Inflammatory macrophage (primary cell): ENCODE measurements around the gene SPATA6L.

ENCODE experiments used
- DNase-seq, 2 donors: peaks; one replicate each; pipeline ENCODE4 v3.0.0-alpha.2; 2020 to 2022

Gene SPATA6L

DNA sequence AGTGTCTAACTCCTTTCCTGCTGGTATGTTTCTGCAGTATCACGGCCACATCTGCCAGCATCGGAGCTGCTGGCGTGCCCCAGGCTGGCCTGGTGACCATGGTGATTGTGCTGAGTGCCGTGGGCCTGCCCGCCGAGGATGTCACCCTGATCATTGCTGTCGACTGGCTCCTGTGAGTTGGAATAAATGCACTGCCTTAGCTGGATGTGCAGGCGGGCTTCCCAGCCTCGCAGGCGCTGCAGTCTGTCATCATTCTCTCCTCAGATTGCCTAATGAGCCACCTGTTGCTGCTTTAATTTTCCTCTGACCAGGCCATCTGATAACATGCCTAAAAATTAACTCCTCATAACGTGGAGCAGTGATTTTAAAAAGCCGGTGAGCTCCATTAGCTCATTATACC is 83.3 kb downstream of the SPATA6L start:
- no peak for DNase-seq

DNA sequence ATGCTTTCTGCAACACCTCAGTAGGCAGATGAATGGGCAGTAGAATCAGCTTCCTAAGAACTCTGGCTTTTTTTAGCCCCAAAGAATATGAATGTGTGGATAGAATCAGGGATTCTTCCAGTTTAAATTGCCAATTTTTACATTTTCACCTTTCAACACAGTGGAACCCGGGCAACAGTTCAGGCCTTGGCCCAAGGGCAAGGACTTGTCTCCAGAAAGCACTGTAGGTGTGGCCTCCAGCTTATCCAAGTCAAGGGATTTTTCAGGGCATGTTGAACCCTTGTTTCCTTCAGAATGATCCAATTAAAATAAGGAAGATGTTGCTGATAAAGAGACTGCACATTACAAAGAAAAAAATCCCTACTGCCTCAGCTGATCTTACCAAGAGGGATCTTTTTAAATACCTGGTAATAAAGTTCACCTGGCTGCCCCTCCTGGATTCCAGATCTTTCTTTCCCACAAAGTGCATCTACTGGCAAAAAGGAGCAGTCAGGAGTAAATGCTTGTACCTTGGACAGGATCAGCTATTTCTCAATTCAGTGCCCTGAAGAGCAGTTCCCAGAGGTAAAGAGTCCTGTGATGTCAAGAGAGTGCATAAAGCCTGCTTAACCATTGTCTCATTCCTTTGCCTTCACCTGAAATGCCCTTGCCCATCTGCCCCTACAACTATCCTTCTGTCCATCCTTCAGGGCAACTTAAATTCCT is 84.3 kb downstream of the SPATA6L start:
- DNase-seq, result no peak

DNA sequence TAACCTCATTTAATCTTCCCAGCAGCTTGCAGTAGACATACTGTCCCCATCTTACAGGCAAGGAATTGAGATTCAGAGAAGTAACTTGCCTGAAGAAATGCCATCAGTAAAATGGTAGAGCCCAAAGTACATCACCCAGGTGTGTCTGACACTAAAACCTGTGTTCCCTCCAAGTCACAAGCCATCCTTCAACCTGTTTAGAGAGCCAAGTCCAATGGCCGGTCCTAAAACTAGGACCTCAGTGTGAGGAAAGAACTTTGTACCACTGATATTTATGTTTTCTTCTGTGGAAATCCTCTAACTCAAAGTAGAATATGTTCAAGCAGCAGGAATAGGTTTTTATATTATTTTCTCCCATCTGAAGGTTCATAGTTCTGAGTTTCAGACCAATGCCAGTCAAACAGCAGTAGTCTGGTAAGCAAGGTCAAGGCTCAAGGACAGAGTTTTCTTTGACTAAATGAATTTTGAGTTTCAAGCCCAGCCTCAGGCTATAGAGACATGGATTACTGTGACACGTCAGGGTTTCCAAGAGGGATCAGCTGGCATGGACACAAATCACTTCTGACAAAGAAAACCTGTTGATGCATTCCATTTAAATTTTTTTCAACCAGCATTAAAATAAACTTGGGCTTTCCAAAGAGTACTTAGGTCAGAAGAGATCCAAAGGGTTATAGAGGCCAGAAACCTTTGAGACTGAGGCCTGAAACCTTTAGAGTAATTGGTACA is 85.1 kb downstream of the SPATA6L start:
- DNase-seq, result no peak

DNA sequence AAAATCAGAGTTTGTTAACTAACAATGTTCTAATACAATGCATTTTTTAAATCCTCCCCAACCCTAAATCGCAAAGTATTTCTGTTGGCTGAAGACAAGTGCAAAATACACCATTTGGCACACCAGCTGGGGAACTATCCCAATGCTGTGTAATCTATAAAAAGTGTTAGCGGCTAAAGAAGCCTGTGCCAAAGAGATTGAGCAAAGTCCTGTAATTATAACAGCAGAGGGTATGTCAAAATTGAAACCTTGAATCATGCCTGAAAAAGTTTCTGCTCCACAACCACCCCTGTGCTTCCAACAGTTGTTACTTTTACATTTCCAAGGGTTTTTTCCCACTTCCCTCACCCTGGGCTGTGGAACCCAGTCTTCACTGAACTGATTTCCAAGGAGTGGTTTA is 87.3 kb downstream of the SPATA6L start:
- no peak for DNase-seq

DNA sequence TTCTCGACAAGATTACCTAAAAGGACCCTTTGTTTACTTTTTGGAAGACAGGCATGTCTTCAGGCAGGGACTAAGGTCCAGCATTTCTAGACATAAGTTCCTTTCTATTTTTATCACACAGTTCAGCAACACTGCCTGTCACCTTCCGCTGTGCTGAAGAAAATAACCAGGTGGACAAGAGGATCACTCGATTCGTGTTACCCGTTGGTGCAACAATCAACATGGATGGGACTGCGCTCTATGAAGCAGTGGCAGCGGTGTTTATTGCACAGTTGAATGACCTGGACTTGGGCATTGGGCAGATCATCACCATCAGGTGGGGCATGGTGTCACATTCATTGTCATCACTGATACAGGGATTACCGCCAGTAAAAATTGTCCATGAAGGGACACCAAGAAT is 89.8 kb downstream of the SPATA6L start:
- DNase-seq, result no peak

DNA sequence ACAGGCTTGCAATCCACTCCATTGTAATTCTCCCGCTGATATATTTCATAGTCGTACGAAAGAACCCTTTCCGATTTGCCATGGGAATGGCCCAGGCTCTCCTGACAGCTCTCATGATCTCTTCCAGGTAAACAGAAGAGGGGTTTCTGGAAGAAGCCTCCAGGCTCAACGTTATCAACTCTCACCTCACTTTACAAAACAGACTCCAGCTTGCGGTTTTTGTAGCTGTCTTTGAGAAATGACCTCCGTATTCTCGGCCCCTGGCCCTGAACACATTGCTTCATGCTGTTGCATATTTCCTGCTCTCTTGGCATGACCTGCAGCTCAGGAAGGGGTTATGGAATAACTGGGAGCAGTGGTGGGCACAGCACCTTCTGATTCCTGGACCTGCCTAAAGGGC is 90.3 kb downstream of the SPATA6L start:
- DNase-seq, result no peak

DNA sequence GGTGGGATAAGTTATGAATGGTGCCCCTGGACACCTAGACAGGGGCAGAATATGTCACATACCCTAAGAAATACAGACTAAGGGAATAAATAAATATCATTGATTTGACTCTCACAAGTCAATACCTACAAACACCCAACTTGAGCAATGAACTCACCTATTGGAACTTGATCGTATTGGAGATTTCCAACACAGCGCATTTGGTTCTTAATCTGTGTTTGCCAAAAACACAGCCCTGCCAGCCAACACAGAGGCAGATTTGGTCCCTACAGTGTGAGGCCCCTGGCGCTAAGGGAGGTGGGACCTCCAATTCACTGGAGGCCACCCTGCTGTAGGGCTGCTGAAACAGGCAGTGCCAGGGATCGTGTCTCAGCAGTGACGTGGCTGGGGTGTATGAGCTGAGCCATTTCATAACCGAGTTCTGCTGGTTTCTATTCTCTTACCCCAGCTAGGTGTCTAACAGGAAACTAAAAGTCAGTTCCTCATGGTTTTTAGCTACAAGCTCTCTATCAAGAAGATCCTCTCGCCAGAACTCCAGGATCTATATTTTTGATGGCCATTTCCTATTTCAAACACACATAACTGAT is 91.5 kb downstream of the SPATA6L start:
- DNase-seq, result no peak

DNA sequence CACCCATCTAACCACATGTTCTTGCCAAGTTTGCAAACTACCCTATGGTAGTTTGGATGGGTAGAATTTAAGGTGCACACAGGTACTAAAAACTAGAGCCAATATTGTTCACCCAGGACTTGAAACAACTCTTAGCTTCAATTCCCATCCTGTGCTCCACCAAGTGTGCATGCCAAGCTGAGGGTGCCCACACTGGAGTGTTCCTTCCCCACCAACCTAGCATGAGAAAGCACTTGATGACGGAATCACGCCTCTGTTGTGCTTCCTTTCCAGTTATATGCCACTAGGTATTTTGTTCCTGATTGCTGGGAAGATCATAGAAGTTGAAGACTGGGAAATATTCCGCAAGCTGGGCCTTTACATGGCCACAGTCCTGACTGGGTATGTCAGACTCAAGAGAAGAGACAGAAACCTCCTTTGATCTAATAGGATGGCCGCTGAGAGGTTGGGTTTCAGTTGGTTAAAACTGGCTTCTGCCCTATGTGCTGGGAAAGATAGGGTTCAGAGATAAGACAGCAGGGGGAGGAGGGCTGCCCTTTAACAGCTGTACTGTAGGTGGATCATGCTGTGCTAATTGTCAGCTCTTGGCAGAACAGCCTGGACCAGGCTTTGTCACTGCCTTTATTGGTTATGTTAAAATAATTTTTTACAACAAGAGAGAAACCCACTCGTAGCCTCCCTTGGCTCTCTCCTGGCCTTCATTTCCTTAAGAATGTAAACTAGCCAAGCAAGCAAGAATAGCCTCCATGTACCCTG is 92.5 kb downstream of the SPATA6L start:
- DNase-seq, result no peak

DNA sequence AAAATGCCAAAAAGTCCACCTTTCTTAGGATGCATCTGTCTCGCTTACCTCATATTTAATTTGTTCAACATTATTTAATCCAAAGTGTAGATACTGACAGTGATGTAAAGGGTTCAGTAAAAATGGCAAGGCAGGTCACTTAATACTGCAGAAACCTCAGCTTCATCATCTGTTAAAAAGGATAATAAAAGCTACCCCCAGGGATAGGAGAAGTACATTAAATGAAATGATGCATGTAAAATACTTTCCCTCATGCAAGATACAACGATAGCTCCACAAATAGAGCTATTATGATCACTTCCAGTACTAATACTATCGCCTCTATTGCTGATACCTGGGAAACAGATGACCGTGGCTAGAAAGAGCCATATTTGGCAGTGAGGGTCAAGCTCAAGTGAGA is 93.1 kb downstream of the SPATA6L start:
- DNase-seq, result no peak

DNA sequence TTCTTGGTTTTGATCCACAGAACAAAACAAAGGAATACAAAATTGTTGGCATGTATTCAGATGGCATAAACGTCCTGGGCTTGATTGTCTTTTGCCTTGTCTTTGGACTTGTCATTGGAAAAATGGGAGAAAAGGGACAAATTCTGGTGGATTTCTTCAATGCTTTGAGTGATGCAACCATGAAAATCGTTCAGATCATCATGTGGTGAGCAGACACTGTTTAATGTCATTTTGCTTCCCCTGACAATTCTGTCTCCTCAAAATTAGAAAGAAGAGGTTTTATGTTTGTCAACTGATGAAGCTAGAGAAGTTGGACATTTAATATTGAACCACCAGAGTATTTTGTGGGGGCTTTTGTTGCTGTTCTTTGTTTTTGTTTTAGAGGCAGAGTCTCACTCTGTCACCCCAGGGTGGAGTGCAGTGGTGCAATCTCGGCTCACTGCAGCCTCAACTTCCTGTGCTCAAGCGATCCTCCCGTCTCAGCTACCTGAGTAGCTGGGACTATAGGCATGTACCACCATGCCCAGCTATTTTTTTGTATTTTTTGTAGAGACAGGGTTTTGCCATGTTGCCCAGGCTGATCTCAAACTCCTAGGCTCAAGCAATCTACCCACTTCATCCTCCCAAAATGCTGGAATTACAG is 94.0 kb downstream of the SPATA6L start:
- no peak for DNase-seq

DNA sequence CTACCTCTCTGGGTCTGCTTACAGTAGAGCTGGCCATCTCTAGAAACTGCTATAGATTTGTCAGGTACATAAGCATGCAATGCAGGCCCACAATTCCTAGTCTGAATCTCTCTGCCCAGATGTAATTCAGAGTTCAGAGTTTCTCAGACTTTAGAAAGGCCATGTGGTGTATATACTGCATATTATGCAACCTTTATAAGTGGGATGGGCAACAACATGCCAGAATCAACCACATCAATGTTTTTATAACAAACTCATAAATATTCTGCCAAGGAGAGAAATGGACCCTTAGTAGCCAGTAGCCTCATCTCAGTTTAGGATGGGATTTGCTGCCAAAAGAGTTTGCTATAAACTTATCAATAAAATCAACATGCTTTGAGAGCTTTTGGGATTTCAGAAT is 97.2 kb downstream of the SPATA6L start:
- DNase-seq, result no peak

DNA sequence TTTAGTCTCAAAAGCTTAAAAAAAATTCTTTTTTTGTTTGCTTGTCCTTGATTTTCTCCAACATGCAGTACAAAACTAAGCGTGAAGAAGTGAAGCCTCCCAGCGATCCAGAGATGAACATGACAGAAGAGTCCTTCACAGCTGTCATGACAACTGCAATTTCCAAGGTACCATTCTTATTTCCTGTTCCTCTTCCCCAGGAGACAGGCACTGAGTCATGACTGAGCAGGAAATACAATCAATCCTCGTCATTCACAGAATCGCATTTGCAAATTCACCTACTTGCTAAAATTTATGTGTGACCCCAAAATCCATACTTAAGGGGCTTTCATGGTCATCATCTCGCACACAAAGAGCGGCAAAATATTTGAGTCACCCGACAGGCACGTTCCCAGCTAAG is 98.7 kb downstream of the SPATA6L start:
- DNase-seq, result no peak

DNA sequence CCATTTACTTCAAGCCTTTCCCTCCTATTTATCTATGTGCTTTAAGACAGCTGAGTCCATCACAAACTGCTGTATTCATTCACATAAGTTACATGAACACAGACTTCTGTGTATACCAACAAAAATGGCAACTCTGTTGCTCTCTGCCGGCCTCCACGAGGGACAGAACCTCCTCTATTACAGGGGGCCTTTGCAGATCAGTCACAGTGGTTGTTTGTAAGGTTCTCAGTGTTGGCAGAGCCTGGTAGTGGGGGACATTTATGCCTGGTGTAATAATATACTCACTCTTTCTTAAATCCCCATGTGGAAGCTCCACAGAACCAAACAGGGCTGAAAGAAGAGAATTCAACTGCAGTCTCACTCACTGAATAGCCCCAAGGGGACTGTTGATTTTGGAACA is 99.5 kb downstream of the SPATA6L start:
- DNase-seq, result no peak

DNA sequence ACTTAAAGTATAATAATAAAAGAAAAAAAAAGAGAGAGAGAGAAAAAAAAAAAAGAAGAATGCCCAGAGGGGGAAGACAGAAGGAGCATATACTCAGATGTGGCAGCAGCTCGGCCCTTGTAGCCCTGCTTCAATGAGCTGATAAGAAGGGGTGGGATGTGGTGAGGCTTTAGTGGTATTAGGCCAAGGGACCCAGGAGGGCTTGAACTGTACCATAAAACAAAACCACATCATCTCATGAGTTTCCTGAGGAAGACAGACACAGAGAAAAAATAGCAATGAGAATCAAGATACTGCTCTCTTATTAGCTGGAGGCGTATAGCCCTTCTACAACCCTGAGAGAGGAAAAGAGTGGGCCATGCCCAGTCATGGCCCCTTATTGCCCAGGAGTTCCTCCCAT is 103.2 kb downstream of the SPATA6L start:
- DNase-seq, result no peak

DNA sequence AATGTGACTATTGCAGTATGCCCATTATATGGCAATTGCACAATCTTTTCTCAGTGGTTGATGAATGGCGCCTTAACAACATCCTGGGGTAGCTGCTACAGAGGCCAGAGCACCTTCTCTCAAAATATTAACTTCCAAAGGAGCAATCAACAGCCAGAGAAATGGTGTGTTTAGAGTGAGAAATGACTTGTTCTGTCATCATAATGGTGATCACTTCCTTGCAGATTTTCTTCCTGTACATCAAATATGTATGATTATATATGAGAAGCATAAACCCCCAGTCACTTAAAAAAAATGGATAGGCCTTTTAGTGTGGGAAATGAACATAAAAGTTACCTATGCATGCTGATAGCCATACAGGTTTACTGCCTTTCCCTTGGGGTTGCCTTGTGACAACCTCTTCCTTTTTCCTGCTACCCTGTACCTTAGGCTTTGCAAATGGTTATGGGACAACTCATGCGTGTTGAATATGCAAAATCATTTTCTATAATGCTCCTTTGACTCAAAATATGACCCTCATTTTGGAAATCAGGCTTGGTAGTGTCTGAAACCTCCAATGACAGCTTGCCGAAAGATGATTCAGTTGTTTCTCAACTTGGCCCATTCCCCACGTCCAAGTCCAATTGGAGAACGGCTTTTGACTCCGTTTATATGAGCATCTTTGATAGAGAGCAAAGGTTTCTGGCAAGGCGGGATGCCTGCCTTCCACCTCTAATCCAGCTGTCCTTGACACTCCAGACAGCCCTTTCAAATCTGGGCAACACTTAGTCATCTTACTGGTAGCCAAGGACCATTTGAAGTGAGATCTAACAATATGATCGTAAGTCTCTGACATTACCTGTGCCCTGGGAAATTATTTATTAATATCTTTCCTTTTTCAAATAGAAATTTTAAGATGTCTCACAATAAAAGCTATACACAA is 106.8 kb downstream of the SPATA6L start:
- no peak for DNase-seq

DNA sequence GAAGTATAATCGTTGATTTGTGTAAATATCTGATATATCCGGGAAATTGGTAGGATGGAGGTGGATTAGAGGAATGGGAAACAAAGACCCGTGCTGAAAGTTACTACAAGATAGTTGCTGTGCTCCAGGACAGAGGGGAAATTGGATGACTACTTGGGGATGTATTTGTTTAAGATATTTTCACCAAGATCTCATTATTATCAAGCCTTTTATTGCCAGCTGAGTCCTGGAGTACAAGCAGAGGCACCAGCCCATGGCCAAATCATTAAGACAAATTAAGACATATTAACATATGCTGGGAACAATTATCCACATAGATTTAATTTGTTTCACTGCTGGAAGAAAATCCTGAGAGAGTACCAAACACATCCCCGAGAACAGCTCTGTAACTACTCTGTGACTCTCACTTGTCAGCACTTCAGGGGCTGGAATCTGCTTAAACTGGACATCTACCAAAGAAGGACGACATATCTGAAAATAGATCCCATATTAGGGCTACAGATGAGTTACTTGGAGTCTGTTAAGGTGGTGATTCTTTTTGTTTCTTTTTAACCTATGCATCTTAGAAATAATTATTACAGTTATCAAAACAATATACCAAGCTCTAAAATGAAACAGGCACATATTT is 107.8 kb downstream of the SPATA6L start:
- DNase-seq, result no peak

DNA sequence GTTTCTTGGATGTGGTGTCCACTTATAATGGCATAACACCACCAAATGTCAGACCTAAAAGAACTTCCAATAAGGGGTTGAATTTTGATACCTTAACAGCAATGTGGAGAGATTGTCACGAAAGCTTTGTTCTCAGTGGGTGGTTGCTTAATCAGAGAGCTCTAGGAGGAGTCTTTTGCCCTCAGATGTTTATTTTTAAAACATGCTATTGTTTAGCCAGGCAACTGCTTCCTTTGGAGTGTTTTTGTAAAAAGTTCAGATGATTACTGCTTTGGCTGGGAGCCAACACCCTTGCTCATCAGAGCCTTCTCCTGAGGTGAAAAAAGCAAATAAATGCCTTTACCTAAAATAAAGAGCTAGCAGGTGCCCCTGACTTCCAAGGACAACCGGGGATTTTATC is 111.0 kb downstream of the SPATA6L start:
- DNase-seq, result no peak

DNA sequence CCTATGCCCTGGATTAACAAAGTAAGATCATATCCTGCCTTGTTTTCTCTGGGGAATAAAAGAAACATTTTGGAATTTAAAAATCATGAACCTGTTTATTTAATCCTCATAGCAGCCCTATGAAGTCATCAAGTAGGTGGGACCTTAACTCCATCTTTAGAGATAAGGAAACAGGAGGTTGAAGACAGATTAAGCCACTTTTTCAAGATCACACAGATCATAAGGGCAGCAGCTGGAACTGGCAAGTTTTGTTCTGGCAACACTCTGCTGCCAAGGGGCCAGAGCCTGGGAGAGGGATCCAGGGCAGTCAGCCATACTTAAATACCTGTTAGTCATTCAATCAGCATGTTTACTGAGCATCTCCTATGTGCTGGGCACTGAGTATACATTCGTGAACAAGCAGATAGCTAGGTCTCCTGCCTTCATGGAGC is 112.3 kb downstream of the SPATA6L start:
- DNase-seq, result no peak

DNA sequence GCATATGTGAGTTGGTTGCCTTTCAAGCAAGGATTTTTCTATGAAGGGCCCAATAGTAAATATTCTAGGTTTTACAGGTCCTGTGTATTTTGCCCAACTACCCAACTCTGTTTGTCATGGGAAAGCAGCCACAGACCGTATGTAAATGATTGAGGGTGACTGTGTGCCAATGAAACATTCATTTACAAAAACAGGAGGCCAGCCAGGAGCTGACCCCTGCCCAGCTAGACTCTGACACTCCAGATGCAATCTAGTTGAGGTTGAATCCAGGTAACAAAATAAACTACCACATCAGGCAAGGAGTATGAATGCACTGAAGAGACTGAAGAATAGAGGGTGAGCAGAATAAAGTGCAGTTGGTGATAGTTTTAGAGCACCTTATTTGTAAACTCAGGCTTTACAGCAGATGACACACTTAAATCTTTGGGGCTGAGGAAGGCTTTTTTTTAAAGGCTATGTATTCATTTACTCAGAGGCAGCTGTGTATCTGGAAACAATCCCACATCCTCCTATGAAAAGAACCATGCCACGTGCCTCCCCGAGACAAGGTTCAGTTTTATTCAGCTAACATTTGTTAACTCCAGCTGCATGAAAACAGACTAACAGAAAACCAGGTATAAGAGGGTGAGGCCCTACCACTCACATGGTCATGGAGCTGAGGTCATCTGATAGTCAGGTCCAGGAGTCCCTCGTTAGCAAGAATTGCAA is 115.3 kb downstream of the SPATA6L start:
- no peak for DNase-seq

DNA sequence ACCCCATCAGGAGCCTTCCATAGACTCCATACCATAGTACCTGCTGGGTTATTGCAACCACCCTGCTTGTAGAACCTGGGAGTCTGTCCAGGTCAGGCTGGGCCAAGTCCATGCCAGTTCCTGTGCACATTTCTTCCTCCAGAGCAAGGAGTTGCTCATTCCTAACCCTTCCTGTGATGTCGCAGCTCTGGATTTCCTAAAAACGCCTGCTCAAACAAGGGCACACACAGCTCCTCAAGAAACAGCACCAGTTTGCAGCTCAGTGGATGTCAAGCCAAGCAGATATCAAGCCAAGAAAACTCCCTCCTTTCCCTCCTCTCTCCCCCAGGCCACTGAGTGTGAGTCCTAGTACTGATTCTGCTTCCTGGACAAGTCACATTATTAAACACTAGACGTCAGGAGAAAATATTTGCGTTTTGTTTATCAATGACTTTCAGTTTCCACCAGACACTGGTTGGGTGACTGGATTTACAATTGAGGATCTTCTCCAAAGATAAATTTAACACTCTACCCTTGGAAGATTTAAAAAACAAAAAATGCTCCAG is 116.5 kb downstream of the SPATA6L start:
- DNase-seq, result no peak
